GM18526 (cell line): Measurements from ENCODE around the gene LRRC72.

ENCODE experiments used
- POLR2A ChIP-seq: IDR thresholded peaks from 3 replicates; pipeline ENCODE4 v1.6.1; 2011; ENCODE audit not compliant: insufficient read length; ENCODE audit errors: extremely low read depth

Gene LRRC72

GRCh38 chr7:16514271-16514670, 12.4 kb upstream of the LRRC72 start:
- no peak for TF ChIP-seq POLR2A

DNA sequence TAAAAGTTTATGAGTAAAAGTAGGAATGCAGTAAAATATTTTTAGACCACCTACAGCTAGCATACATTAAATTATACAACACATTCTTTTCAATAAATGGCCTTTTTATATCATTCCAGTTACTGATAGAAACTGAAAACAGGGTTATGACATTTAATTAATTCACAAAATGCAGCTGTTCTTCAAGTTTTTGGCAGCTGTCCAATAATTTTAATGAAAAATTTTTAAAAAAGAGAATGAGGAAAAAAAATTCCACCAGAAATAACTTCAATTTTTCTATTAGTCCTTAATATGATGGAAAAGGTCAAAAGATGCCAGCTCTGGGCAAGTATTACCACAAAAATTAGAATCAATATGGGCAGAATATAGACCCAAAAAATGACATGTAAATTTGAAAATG, 11.9 kb upstream of the LRRC72 start:
- TF ChIP-seq POLR2A = no peak

DNA sequence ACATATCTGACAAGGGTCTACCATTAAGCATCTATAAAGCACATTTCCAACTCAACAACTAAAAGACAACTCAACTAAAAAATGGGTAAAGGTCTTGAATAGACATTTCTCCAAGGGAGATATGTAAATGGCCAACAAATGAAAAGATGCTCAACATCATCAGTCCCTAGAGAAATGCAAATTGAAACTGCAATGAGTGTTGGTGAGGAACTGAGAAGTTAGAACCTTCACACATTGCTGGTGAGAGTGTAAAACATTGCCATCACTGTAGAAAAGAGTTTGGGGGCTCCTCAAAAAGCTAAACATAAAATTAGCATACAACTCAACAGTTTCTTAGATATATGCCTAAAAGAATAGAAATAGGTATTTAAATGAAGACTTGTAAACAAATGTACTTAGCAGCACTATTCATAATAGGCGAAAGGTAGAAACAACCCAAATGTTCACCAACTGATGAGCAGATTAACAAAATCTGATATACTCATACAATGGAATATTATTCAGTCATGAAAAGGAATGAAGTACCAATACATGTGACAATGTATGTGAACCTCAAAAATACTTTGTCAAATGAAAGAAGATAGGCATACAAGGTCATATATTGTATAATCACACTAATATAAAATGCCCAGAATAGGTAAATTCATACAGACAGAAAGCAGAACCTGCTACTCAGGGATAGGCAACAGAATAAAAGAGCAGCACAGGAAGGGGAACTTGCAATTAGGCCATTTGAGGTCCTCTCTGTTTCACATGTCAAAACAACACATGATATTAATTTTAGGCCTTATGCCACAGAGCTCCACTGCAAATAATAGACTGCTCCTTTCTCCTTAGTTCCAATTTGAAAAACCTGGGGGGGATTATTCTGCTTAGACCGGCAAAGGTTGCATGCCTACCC, 10.6 kb upstream of the LRRC72 start:
- TF ChIP-seq POLR2A = no peak

DNA sequence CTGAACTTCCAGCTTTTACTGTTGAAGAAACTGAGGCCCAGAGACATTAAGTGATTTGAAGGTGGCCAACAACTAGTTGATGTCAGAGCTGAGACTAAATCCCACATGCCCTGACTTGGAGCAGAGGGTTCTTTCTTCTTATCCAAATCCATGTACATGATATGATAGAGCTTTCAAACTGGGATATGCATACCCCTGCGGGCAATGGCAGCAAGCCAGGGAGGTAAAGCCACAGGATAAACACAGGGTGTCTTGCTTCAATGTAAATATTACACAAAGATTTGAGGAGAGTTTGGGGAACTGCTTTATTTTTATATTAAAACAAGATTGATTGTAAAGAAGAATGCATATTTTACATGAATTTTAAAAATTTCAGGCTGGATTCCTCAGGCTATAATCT, 2.3 kb upstream of the LRRC72 start:
- no peak for TF ChIP-seq POLR2A

- no peak for TF ChIP-seq POLR2A
Measured at GRCh38 chr7:16528520-16528919, 1.9 kb downstream of the LRRC72 start.

GRCh38 chr7:16529697-16530096, 3.1 kb downstream of the LRRC72 start:
- TF ChIP-seq POLR2A = no peak

GRCh38 chr7:16531707-16532106, 5.1 kb downstream of the LRRC72 start:
- TF ChIP-seq POLR2A = no peak

DNA sequence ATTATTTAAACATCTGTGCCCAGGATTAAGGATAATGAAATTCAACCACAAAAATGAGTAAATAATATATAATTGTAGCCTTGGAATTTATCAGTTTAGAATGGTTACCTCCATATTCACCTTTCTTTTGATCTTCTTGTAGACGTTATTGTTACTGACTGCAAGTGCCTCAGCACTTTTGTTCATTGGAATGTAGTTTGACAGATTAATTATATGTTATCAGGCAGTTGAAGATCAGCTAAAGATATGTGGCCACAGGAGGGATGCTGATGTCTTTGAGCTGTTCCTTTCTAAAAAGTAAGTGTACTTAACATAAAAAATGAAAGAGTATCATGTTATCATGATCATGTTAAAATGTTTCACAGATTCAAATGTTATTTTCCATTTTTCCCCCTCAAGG, 5.6 kb downstream of the LRRC72 start:
- no peak for TF ChIP-seq POLR2A

- TF ChIP-seq POLR2A = no peak
Measured at GRCh38 chr7:16535500-16535899, 8.9 kb downstream of the LRRC72 start.

DNA sequence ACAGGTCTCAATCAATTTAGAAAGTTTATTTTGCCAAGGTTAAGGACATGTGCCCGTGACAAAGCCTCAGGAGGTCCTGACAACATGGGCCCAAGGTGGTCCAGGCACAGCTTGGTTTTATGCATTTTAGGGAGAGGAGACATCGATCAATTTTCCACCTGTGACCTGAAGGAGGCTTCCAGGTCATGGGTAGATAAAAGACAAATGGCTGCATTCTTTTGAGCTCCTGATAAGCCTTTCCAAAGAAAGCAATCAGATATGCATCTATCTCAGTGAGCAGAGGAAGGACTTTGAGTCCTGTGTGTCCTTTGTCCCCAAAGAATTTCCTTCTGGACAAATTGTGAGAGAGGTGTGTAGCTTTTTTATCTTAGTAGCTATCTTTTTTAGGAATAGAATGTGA, 15.8 kb downstream of the LRRC72 start:
- TF ChIP-seq POLR2A = no peak

DNA sequence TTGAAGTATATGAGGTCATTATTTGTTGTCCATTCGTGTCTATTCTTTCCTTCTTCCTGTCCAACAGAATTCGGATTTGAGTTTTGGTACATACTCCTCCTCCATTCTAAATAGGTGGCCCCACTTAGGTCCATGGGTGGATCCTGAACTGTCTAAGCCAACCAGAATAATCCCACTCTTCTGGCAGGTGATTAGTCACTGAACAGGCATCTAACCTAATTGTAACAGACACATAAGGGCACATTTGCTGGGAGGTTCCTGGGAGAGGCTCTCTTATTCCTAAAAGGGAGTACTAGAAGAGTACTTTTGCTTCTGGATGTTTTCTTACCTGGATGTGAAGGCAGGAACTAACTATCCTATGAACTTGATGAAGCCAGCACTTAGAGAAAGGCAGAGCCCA, 16.8 kb downstream of the LRRC72 start:
- TF ChIP-seq POLR2A = no peak

DNA sequence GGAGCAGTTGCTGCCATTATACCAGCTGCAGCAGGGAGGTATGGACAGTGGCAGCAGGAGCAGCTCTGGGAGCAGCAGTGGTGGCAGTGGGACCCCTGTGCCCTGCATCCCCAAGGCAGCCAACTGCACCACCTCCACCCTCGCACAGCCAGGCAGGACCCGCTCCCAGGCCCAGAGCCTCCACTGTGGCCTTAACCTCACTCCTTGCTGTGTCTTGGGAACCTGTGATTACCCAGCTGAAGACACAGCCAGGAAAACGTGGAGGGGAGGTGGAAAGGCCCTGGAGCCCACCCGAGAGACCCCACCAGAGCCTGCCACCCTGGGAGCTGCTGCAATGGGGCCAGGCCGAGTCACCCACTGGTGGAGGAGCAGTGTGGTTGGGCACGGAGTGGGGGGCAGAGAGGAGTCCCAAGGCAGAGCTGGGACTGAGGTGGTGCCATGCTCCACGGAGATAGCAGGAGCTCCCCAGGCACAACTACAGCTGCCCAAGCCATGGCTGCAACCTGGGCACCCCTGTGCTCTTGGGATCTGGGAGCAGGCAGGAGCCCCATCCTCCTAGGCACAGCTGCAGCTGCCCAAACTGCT, 20.4 kb downstream of the LRRC72 start:
- TF ChIP-seq POLR2A = no peak

DNA sequence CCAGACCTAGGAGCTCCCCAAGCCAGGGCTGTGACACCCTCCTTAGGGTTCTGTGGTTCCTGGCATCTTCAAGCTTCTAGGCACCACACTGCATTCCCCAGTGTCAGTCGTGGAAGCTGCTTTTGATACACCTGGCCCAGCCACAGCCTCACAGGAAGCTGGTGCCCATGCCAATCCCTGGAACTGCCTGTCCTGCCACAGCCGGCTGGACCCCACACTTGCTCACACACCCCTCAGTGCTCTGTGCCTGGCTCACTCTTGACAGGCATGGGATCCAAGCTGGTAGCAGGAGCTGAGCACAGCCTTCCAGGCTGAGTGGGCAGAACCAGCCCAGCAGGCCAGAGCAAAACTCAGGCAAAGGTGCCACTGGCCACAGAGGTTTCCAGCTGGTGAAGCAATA, 21.8 kb downstream of the LRRC72 start:
- no peak for TF ChIP-seq POLR2A

GRCh38 chr7:16550671-16551070, 24.0 kb downstream of the LRRC72 start:
- TF ChIP-seq POLR2A = no peak

- TF ChIP-seq POLR2A = no peak
Measured at GRCh38 chr7:16554518-16555236, 28.1 kb downstream of the LRRC72 start.

DNA sequence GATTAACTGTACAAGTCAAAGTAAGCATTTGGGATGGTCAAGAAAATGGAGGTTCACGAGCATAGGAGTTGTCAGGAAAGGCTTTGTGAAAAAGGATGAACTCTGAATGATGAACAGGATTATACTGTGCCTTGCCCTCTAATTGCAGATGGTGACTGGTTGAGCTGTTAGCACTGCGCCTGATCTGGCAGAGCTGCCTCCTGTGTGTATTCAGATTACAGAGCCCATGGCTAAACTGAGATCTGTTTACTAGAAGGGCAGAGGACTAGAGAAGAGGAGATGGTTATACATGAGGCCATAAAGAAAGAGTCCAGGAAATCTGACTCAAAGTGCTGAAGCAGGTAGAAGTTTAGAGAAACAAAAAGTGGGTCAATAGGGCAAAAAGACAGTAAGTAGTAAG, 29.7 kb downstream of the LRRC72 start:
- no peak for TF ChIP-seq POLR2A
